A549 treated with ZK216348 at 1 μM for 4 hours (cell line): ENCODE measurements around the gene SBK3. TPM values are rescaled to one million over a fixed set of nuclear protein-coding genes. Genes with fewer than 3 reads are reported as not detected.

Experiments used
- total RNA-seq: library from RNA; stranded (reverse); fragments of 200-300 nt; extraction: Qiagen RNA extraction; gene quantifications from 5 replicates; pipeline ENCODE4 v1.2.3, GENCODE V29; 2022; ENCODE audit warnings: low read depth

SBK3 gene, protein sequence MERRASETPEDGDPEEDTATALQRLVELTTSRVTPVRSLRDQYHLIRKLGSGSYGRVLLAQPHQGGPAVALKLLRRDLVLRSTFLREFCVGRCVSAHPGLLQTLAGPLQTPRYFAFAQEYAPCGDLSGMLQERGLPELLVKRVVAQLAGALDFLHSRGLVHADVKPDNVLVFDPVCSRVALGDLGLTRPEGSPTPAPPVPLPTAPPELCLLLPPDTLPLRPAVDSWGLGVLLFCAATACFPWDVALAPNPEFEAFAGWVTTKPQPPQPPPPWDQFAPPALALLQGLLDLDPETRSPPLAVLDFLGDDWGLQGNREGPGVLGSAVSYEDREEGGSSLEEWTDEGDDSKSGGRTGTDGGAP
- 0.44 to 1.5 TPM (median 1.5 TPM) in 5 replicates for total RNA-seq

DNA sequence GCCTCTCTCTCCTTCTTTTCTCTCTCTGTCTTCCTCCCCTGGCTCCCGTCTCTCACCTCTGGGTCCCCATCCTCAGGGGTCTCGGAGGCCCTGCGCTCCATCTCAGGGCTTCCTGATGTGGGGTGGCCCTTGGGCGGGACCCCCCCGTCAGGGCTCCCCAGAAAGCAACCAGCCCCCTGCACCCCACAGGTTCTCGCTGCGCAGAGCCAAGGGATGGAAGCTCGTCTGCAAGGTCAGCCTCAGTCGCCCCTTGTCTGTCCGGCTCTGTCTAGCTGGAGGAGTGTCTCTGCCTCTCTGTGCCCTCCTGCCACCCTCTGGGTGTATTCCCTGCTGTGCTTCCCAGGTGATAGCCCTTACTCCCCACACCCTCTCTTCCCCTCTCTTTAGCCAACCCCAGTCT is at the start of gene SBK3:
Gene SBK3 (minus strand): TSS at position 101 of the 400 bp plus-strand sequence. CDS start 0 bp downstream, at position 101.

GRCh38 chr19:55580628-55581144 is 35.3 kb upstream of the SBK3 start, which contains the start of gene ZNF579:
ZNF579 (minus strand) TSS chr19:55580848; CDS start chr19:55579639, 1,209 bp downstream.

GRCh38 chr19:55536951-55537740 is 8.2 kb downstream of the SBK3 start, which contains the start of gene SBK2:
SBK2 (minus strand) TSS chr19:55537133; CDS start chr19:55536294, 839 bp downstream.

Other genes starting within 250 kb of the SBK3 start
- gene TMEM150B, start 220.2 kb downstream of the SBK3 start, total RNA-seq = not detected in 5 replicates
- gene KMT5C, start 205.7 kb downstream of the SBK3 start, total RNA-seq = 3.1 to 9.0 TPM (median 8.2 TPM) in 5 replicates
- gene COX6B2, start 190.8 kb downstream of the SBK3 start, total RNA-seq = 1.2 to 7.0 TPM (median 1.4 TPM) in 5 replicates
- gene GARIN5B, start 182.3 kb downstream of the SBK3 start, total RNA-seq = 0.11 to 0.42 TPM (median 0.18 TPM) in 4 of 5 replicates, not detected in the other
- gene IL11, start 175.1 kb downstream of the SBK3 start, total RNA-seq = 20.8 to 42.0 TPM (median 26.5 TPM) in 5 replicates
- 1.2 to 2.3 TPM (median 1.3 TPM) in 5 replicates for gene TMEM190, start 168.7 kb downstream of the SBK3 start, total RNA-seq
- gene TMEM238, start 161.3 kb downstream of the SBK3 start, total RNA-seq = 2.3 to 14.6 TPM (median 11.3 TPM) in 5 replicates
- gene RPL28, start 159.6 kb downstream of the SBK3 start, total RNA-seq = 2,333 to 3,419 TPM (median 2,681 TPM) in 5 replicates
- gene UBE2S, start 137.8 kb downstream of the SBK3 start, total RNA-seq = 317 to 626 TPM (median 479 TPM) in 5 replicates
- not detected in 5 replicates for gene SHISA7, start 102.2 kb downstream of the SBK3 start, total RNA-seq
- gene ISOC2, start 83.9 kb downstream of the SBK3 start, total RNA-seq = 36.3 to 64.0 TPM (median 58.6 TPM) in 5 replicates
- not detected in 5 replicates for gene C19orf85, start 80.8 kb downstream of the SBK3 start, total RNA-seq
- gene ZNF628, start 68.9 kb downstream of the SBK3 start, total RNA-seq = 2.7 to 8.8 TPM (median 6.9 TPM) in 5 replicates
- 32.8 to 59.9 TPM (median 49.9 TPM) in 5 replicates for gene NAT14, start 60.4 kb downstream of the SBK3 start, total RNA-seq
- 0.69 to 1.2 TPM (median 0.82 TPM) in 5 replicates for gene SSC5D, start 57.1 kb downstream of the SBK3 start, total RNA-seq
- 0.61 to 2.5 TPM (median 2.0 TPM) in 5 replicates for gene SBK2, start 8.4 kb downstream of the SBK3 start, total RNA-seq
- gene ZNF579, start 35.3 kb upstream of the SBK3 start, total RNA-seq = 14.9 to 40.1 TPM (median 32.3 TPM) in 5 replicates
- gene FIZ1, start 54.0 kb upstream of the SBK3 start, total RNA-seq = 17.5 to 25.7 TPM (median 24.4 TPM) in 5 replicates
- 5.5 to 21.0 TPM (median 18.9 TPM) in 5 replicates for gene ZNF524, start 54.7 kb upstream of the SBK3 start, total RNA-seq
- gene ZNF865, start 60.1 kb upstream of the SBK3 start, total RNA-seq = 5.4 to 14.2 TPM (median 13.0 TPM) in 5 replicates
- 4.2 to 6.8 TPM (median 6.3 TPM) in 5 replicates for gene ZNF784, start 79.0 kb upstream of the SBK3 start, total RNA-seq
- 28.5 to 56.8 TPM (median 53.1 TPM) in 5 replicates for gene ZNF580, start 95.5 kb upstream of the SBK3 start, total RNA-seq
- gene ZNF581, start 98.1 kb upstream of the SBK3 start, total RNA-seq = 30.4 to 50.5 TPM (median 46.8 TPM) in 5 replicates
- gene CCDC106, start 102.7 kb upstream of the SBK3 start, total RNA-seq = 12.8 to 19.3 TPM (median 18.8 TPM) in 5 replicates
- gene U2AF2, start 109.5 kb upstream of the SBK3 start, total RNA-seq = 185 to 322 TPM (median 309 TPM) in 5 replicates
- 96.1 to 229 TPM (median 208 TPM) in 5 replicates for gene EPN1, start 129.7 kb upstream of the SBK3 start, total RNA-seq
- not detected in 5 replicates for gene NLRP9, start 192.9 kb upstream of the SBK3 start, total RNA-seq
- 0.28 to 1.1 TPM (median 0.51 TPM) in 4 of 5 replicates, not detected in the other for gene RFPL4A, start 213.6 kb upstream of the SBK3 start, total RNA-seq
- gene RFPL4AL1, start 223.6 kb upstream of the SBK3 start, total RNA-seq = not detected in 5 replicates